Endothelial cell of umbilical vein (primary cell): ENCODE results near the gene CSNK1G1.

ENCODE experiments used
- CTCF ChIP-seq, 2 donors: IDR thresholded peaks; 1 replicate in 1 of 2; 2 replicates in 1 of 2; pipeline ENCODE4 v1.5.1; 2011; ENCODE audit warnings: low read length in 2 of 2, mild to moderate bottlenecking in 2 of 2, moderate library complexity in 2 of 2, control low read depth in 1 of 2, inconsistent platforms in 1 of 2, low read depth in 1 of 2; ENCODE audit not compliant: insufficient read depth in 1 of 2; ENCODE audit errors: extremely low read depth in 1 of 2
- EZH2 ChIP-seq: IDR thresholded peaks from 2 replicates; pipeline ENCODE4 v1.6.1; 2012; ENCODE audit warnings: borderline replicate concordance, low read depth, mild to moderate bottlenecking, moderate library complexity, low read length, inconsistent platforms; ENCODE audit not compliant: severe bottlenecking
- FOS ChIP-seq: IDR thresholded peaks from 2 replicates; pipeline ENCODE4 v1.6.1; 2011; ENCODE audit warnings: mild to moderate bottlenecking, low read length, moderate library complexity, borderline replicate concordance; ENCODE audit not compliant: insufficient read depth
- JUN ChIP-seq: IDR thresholded peaks from 2 replicates; pipeline ENCODE4 v1.6.1; 2011; ENCODE audit warnings: borderline replicate concordance, low read depth; ENCODE audit not compliant: insufficient read length, insufficient read depth
- POLR2A ChIP-seq: IDR thresholded peaks from 2 replicates; pipeline ENCODE4 v1.6.1; 2012; ENCODE audit warnings: low read depth, mild to moderate bottlenecking, control low read depth, low read length
- POLR2AphosphoS5 ChIP-seq: IDR thresholded peaks from 2 replicates; pipeline ENCODE4 v1.6.1; 2012; ENCODE audit warnings: low read depth, mild to moderate bottlenecking, control low read depth, low read length, moderate library complexity; ENCODE audit not compliant: insufficient read depth

- TF ChIP-seq CTCF (IDR thresholded peaks at IDR 0.05; ENCODE audit: extremely low read depth in 1 of 2, insufficient read depth in 1 of 2, low read depth in 1 of 2, low read length in 2 of 2): no peak
- no peak for TF ChIP-seq EZH2
- TF ChIP-seq POLR2AphosphoS5: no peak
- no peak for TF ChIP-seq JUN
- no peak for TF ChIP-seq POLR2A
- no peak for TF ChIP-seq FOS
Observed at GRCh38 chr15:64398575-64398974, 42.6 kb upstream of the CSNK1G1 start.
